Osteoblast (primary cell): ENCODE results near the gene CAPN5. TPM values are rescaled to one million over a fixed set of nuclear protein-coding genes. Genes with fewer than 3 reads are reported as not detected.

Experiments
- DNase-seq: peaks from one replicate; pipeline ENCODE4 v3.0.0; 2011; ENCODE audit warnings: low spot score, mixed read lengths; ENCODE audit not compliant: insufficient read length; ENCODE audit errors: missing footprints
- H2AFZ ChIP-seq: 2 replicates; pipeline ENCODE4 v1.6.0; 2011; ENCODE audit warnings: mild to moderate bottlenecking, low read length
- H3K27ac ChIP-seq: 2 replicates; pipeline ENCODE4 v1.5.1; 2011; ENCODE audit warnings: mild to moderate bottlenecking, low read depth, low read length, moderate library complexity
- H3K27me3 ChIP-seq: 2 replicates; pipeline ENCODE4 v1.6.0; 2012; ENCODE audit warnings: mild to moderate bottlenecking, control low read depth, inconsistent platforms, low read length, moderate library complexity; ENCODE audit not compliant: insufficient read depth
- H3K36me3 ChIP-seq: 2 replicates; pipeline ENCODE4 v1.5.1; 2011; ENCODE audit warnings: mild to moderate bottlenecking, low read length, control low read depth, moderate library complexity; ENCODE audit not compliant: insufficient read depth
- H3K4me1 ChIP-seq: 2 replicates; pipeline ENCODE4 v1.5.1; 2011; ENCODE audit warnings: mild to moderate bottlenecking, low read length, control low read depth, moderate library complexity; ENCODE audit not compliant: insufficient read depth
- H3K4me2 ChIP-seq: 2 replicates; pipeline ENCODE4 v1.6.0; 2011; ENCODE audit warnings: mild to moderate bottlenecking, low read length; ENCODE audit not compliant: insufficient read depth
- H3K4me3 ChIP-seq: fragments of 200-600 bp; sonication (generic); 3 replicates; pipeline ENCODE4 v1.5.1; 2012; ENCODE audit warnings: mild to moderate bottlenecking, low read length, inconsistent platforms; ENCODE audit not compliant: insufficient read depth
- H3K79me2 ChIP-seq: 2 replicates; pipeline ENCODE4 v1.6.0; 2012; ENCODE audit warnings: mild to moderate bottlenecking, low read length, control low read depth, inconsistent platforms; ENCODE audit not compliant: insufficient read depth
- H3K9me3 ChIP-seq: 2 replicates; pipeline ENCODE4 v1.5.1; 2011; ENCODE audit warnings: low read depth, low read length, control low read depth
- H4K20me1 ChIP-seq: 2 replicates; pipeline ENCODE4 v1.6.0; 2012; ENCODE audit warnings: mild to moderate bottlenecking, low read length, control low read depth; ENCODE audit not compliant: insufficient read depth
- CTCF ChIP-seq: IDR thresholded peaks from 2 replicates; pipeline ENCODE4 v1.5.1; 2011; ENCODE audit warnings: mild to moderate bottlenecking, low read depth, low read length, moderate library complexity; ENCODE audit errors: extremely low read depth
- total RNA-seq: library from RNA; depleted of rRNA; stranded (reverse); fragments of >200 nt; gene quantifications from 2 replicates; pipeline ENCODE4 v1.2.3, GENCODE V29; 2012

CAPN5 gene
- total RNA-seq, 1 donor = 6.5 TPM

- TF ChIP-seq CTCF = no peak
- Histone ChIP-seq H3K4me1 (peaks cover 29% of the 10 kb centered on the region), H3K4me2 (no peak overlapping the region), H4K20me1 (peaks cover 3% of the 10 kb centered on the region), H3K27me3 (no peaks in the 10 kb centered on the region), H3K27ac (peak overlapping the region; percentile 94), H3K4me3 (no peak overlapping the region), H3K9me3 (no peaks in the 10 kb centered on the region), H2AFZ (no peak overlapping the region), H3K79me2 (peaks cover 61% of the 10 kb centered on the region), H3K36me3 (no peaks in the 10 kb centered on the region)
- DNase-seq = peak; percentile 37
These were observed 8.0 kb downstream of the CAPN5 start for GRCh38 chr11:77074626-77075221.

GRCh38 chr11:77075425-77075905 lies 8.7 kb downstream of the CAPN5 start:
- Histone ChIP-seq H3K36me3 (no peaks in the 10 kb centered on the region), H3K79me2 (peaks cover 61% of the 10 kb centered on the region), H2AFZ (no peak overlapping the region), H3K4me1 (peaks cover 32% of the 10 kb centered on the region), H3K27ac (no peak overlapping the region), H4K20me1 (peaks cover 3% of the 10 kb centered on the region), H3K4me2 (no peak overlapping the region), H3K9me3 (no peaks in the 10 kb centered on the region), H3K27me3 (no peaks in the 10 kb centered on the region), H3K4me3 (no peak overlapping the region)
- no peak for TF ChIP-seq CTCF
- peak; percentile 38 for DNase-seq

GRCh38 chr11:77079666-77080065 lies 12.9 kb downstream of the CAPN5 start:
- H3K27me3 ChIP-seq = no peaks in the 10 kb centered on the region
- no peak for DNase-seq
- peaks cover 23% of the 10 kb centered on the region for H3K4me1 ChIP-seq
- H3K27ac ChIP-seq = no peak overlapping the region
- no peak for TF ChIP-seq CTCF
- peaks cover 68% of the 10 kb centered on the region for H3K79me2 ChIP-seq
- H3K4me2 ChIP-seq = no peak overlapping the region
- no peak overlapping the region for H3K4me3 ChIP-seq
- no peaks in the 10 kb centered on the region for H3K36me3 ChIP-seq
- H4K20me1 ChIP-seq = no peaks in the 10 kb centered on the region
- H3K9me3 ChIP-seq = no peaks in the 10 kb centered on the region
- no peak overlapping the region for H2AFZ ChIP-seq

- Histone ChIP-seq H3K4me3 (no peak overlapping the region), H3K4me2 (peak overlapping the region; percentile 14)
These were observed 14.0 kb downstream of the CAPN5 start for GRCh38 chr11:77080643-77081210.

More at GRCh38 chr11:77080643-77081210, 14.0 kb downstream of the CAPN5 start:
- Histone ChIP-seq H3K27me3 (no peaks in the 10 kb centered on the region), H3K79me2 (peaks cover 58% of the 10 kb centered on the region), H3K36me3 (no peaks in the 10 kb centered on the region), H4K20me1 (no peaks in the 10 kb centered on the region), H3K4me1 (peaks cover 23% of the 10 kb centered on the region), H3K27ac (no peak overlapping the region), H3K9me3 (no peaks in the 10 kb centered on the region), H2AFZ (no peak overlapping the region)
- no peak for TF ChIP-seq CTCF
- peak; percentile 97 for DNase-seq
